Occipital lobe (tissue), 2 donors: ENCODE results near the gene RASAL3. TPM values are rescaled to one million over a fixed set of nuclear protein-coding genes. Genes with fewer than 3 reads are reported as not detected.

Experiments
- DNase-seq: peaks from one replicate; lab custom pipeline; 2025; lab: John Stamatoyannopoulos, UW
- total RNA-seq: library from RNA; depleted of rRNA; stranded (reverse); fragments of >200 nt; gene quantifications from one replicate; pipeline ENCODE4 v1.2.3, GENCODE V29; 2014

RASAL3 gene
- total RNA-seq, 1 donor from 2014 or later = 0.47 TPM

DNA sequence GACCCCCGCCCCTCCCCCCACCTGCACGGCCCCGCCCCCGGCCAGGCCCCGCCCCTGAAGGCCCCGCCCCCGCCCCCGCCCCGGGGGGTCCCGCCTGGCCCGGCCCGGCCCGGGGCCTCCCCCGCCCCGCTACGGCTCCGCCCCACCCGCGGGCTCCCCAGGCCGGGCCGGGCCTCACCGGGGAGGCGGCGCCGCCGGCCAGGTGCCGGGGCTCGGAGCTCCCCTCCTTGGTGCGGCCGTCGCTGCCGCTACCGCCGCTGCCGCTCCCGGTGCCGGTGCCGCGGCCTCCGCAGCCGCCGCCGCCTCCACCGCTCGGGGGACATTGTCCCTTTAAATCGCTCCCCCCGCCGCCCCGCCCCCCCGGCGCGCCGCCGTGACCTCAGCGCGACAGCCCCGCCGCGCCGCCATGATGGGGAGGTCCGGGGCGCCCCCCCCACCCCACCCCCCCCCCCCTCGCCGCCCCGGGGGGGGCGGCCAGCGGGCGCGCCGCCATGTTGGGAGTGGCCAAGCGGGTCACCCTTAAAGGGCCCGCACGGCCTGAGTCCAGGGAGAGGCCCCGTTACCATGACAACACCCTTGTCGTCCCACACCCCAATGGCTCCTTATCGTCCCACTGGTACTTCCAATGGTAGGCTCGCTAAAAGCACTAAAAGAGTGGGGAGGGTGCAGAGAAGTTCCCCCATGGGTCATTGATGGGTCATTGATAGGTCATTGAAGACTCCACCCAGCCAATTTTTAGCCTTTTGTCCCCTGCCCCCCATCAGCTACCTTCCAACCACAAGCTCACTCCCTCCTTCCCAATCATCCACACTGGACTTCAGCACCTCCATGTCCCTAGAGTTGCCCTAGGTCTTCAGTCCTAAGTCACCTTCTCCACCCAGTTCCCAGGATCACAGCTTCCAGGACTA, 14.5 kb downstream of the RASAL3 start, which contains the start of gene WIZ:
Gene WIZ, minus strand, starts transcription at position 337 of the 908 bp plus-strand sequence. CDS start 1,649 bp downstream, outside the sequence.
- DNase-seq = peak; percentile 68

DNA sequence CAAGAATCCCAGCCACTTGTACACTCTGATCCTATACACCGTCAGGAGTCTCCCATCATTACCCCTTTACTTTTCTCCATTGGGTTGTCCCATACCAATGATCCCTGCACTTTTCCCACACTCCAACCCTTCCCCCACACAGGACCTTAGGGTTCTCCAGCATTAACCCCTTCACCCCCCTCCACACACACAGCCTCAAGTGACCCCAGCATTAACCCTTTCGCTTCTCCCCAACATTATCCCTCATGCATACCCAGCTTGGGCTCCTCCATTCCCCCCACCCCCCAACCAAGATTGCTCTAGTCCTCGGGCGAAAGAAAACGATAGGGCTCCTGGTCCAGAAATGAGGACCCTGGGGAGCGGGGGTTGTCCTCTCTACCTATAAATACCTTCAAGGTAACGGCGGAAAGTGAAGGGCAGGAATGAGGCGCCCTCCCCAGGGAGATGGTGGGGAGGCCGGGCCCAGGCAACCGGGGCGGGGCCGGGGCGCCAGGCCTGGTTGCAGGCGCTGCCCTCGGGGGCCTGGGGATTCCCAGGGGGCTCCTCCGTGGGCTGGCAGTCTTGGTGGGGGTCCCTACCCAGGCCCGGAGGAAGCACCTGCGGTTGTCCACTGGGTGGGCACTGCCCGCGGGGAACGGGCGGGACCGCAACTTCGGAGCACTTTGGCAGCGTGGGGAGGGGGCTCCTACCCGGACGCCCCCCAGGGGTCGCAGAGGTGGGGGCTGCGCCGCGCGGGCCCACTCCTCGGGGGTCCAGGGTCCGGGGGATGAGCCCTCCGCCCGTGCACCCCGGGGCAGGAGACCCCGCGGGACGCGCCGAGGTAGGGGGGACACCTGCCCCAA, 15.3 kb downstream of the RASAL3 start:
- no peak for DNase-seq

DNA sequence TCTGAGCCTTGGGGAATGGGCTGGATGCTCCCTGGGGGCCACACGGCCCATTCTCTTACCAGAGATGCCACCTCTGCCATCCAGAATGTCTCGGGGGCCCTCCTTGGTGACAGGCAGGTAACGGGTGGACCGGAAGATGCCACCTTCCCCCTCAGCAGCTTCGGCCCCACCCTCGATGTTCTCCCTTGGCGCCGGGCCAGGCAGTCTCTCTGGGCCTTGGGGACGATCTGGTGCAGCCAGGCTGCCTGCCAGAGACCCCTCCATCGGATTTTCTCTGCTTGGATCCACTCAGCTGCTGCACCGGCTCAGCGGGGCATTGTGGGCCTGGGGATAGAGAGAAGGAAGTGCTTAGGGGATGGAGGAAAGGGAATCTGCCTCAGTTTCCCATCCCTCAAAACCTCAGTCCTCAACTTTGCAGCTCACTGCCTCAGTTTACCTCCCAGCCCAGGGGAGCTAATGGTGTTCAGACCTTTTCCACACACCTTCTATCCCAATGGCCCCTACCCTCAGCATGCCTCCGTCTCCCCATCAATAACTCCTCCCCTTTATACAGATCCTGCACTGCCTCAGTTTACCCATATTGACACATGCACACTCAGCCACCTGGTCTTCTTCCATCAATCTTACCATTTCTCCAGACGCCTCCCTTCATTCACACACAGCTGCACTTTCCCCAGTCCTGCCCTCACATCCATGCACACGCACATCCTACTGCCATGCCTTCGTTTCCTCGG, 16.1 kb downstream of the RASAL3 start:
- DNase-seq = no peak

DNA sequence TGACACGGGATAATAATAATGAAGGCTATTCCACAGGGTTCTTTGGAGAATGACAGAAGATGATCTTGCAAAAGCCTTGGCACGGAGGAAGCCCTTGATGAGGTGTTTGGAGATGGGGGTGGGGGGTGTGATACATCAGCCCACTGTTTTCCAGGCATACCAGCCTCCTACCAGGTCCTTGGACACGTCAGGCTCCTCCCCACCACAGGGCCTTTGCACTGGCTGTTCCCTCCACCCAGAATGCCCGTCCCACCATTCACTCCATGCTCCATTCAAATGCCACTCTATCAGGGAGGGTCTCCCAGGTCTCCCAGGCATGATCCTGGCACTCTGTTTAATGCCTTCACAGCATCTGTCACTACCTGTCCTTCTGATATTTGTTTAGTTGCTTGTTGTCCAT, 17.3 kb downstream of the RASAL3 start:
- DNase-seq = no peak

DNA sequence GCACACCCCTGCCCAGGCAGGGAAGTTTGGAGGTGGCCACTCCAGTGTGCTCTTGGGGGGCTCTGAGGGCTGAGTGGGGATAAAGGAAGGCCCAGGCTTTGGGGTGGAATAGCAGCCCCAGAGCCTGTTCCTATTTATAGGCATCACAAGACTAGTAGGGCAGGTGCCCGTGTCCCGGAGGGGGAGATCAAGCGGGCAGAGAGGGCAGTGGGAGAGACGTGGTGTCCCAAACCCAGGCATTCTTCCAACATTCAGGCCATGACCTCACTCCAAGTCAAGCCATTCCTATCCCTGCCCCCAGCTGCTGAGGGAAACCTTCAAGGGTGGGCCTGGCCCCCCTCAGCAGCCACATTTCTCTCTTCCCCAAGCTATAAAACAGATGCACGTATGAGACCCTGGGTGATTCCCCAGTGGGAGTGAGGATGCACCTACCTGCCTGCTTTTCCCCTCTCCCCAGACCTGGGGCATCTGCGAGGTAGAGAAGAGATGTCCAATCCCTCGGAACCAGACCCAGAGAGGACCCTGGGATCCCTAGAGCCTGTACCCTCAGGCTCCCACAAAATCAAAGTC, 18.5 kb downstream of the RASAL3 start:
- DNase-seq = no peak

DNA sequence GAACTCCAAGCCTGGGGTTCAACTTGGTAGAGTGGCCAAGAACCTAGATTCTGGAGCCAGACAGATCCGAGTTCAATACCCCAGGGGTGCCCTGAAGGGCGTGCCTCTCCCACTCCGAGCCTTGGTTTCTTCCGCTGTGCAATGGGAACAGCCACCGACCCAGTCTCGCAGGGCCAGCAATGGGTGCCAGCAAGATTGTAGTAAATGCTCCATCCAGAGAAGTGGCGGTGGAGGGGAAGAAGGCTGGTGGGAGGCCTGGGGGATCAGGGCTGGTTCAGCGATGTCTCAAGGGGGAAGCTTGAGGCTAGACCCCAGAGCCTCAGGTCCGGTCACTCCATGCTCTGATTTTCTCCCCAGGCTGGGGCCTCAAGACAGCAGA, 19.1 kb downstream of the RASAL3 start:
- no peak for DNase-seq

DNA sequence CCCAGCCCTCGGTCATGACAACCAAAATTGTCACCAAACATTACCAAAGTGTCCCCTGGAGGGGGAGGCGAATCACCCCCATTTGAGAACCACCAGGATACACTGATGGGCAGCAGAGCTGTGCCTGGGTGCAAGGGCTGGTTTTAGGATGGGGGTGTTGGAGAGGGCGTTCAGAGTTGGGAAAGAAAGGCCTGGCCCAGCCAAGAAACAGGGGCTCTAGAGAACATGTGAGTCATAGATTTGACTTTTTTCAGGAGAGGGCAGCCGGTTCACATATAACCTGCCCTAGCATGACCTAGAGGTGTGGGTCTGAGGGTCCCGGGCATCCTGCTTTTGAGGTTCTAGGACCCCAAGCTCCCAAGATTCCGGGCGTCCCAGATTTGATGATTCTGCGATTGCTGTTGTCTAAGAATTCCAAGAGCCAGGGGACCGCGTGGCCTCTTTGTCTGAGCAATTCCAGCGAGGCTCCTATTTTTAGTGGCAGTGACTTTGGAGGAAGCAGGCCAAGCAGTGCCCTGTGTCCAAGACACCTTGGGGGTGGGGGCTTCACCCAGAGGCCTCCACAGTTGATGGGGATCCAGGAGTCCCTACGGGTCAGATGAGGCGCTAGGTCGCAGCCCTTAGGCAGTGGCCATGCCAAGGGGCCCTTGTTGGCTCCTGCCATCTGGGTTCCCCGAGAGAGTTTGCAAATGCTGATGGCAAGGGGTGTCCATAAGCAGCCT, 19.7 kb downstream of the RASAL3 start:
- no peak for DNase-seq

DNA sequence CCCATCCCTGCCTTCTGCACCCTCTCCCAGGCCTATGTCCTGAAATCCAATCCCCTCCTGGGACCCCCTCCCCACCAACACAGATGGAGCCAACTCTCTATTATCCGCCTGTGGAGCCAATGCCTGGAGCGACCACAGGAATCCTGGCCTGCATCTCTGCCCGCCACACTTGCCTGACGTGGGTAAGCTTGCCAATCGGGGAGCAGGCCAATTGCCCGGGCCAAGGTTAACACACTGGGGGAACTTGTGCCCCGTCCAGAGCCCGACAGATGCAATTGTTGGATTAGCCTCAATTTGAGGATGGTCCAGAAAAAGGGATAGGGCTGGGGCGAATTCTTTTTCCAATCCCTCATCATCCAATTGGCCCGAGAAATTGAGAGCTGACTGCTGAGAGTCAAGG, 20.5 kb downstream of the RASAL3 start:
- DNase-seq = no peak

DNA sequence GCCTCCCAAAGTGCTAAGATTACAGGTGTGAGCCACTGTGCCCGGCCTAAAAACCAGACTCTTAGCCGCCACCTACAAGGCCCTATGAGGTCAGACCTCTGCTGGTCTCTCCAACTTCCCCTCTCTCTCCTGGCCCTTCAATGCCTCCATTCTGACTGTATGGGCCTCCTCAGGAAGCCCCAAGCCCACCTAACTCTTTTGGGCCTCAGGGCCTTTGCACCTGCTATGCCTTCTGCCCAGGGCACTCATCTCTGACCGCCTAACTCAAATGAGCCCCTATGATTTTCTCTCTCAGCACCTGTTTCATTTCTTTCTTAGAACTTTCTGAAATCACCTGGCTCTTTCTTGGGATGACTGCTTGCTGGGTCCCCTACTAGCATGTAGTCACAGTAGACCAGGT, 21.0 kb downstream of the RASAL3 start:
- no peak for DNase-seq

DNA sequence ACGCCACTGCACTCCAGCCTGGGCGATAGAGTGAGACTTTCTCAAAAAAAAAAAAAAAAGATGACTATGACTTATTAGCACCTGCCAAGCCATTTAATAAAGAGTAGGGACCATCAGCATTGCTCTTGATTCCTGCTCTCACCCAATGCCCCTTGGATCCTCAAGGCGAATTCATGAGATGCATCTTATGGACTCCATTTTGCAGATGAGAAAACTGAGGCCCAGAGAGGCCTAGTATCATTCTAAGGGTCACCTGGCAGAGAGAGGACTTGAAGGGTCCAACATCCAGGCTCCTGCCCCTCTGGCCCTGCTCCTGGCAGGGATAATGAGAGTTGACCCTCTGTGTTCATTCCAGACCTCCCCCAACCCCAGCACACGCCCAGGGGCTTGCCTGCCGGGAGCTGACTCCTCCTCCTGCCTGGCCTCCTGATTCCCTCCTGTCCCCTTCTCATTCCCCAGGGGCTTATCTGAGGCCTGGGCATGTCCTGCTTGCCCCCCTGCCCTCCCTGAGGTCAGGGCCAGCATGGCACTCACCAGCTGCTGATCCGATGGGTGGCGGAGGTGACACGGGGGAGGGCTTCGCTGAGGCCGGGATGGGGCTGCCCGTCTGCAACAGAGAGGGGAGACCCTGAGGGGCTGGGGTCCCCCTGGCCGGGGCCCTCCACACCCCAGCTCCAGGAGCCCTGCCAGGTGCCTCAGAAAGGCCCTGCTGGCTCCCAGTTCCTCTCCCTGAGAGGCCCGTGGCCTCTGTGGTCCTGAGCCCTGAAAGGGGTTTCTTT, 22.0 kb downstream of the RASAL3 start:
- DNase-seq = no peak

DNA sequence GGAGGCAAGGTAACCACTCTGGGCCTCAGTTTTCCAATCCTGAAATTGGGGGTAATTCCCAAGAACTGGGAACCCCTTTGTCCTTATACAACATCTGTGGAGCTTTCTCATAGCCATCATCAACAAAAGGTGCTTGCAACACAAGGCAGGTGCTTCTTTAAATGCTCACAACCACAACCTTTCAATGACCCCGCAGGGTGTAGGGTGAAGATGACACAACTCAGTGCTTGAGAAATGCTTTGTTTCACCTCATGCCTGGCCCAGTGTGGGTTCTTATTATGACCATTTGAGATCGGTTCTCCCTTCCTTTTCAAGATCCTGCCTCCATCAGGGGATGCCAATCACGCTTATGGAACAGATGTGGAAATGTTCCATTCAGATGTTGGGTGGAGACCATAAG, 23.0 kb downstream of the RASAL3 start:
- DNase-seq = no peak

DNA sequence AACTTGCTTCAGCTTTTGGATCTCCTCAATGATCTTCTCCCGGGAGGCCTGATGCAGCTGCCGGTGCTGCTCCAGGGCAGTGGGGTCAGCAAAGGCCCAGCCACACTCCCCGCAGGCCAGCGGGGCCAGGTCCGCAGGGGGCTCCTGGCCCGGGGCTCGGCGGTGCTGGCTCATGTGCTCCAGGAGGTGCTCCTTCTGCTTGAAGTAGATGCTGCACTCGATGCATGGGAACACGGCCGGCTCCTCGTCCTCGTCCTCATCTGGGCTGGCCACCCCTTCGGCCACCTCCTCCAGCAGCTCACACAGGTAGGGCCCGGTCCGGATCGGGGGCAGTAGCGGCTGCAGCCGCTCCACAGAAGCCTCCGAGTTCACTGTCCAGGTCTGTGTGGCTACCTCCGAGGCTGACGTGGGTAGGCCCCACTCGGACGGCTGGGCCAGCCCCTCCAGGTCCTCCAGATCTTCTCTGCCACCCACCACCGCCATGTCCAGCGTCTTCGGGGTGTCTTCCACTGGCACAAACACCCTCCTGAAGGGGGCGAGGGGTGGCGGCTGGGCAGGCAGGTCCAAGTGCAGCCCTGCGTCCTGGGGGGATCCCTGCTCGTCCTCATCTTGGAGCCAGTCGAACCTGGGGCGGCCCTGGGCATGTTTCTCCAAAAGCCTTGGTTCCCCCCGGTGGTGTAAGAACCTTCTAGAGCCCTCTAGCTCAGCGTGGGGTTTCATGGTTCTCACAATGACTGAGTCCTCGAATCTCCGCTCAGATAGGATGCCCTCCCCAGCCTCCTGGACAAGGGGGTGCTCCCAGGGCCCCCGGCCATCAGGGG, 24.3 kb downstream of the RASAL3 start:
- DNase-seq = no peak

DNA sequence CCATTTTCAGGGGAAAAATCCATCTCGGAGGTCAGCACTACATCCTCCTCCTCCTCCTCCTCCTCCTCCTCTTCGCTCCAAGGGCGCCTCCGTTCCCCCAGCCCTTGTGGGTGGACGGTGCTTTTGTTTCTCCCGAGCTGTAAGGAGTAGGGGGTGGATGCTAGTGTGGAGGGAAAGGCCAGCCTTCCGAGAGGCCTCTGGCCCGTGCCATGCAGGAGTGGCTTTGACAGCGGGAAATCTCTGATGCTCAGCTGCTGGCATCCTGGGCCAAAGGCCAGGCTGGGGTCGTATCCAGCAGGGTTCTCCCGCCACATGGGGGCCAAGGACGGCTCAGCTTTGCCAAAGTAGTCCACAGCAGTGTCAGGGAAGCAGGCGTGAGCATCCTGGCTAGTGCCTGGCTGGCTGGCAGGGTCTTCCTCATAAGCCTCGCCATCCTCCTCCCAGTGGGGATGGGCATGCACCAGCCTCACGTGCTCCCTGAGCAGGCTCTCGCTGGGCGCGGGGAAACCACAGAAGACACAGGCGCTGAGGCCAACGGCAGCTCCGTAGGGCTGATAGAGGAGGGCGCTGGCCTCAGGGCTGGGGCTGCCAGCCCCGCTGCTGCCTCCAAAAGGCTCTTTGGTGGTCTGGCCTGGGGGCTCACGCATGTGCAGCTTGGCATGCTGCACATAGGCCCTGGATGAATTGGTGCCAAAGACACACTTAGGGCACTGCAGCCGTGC, 25.1 kb downstream of the RASAL3 start:
- DNase-seq = no peak

DNA sequence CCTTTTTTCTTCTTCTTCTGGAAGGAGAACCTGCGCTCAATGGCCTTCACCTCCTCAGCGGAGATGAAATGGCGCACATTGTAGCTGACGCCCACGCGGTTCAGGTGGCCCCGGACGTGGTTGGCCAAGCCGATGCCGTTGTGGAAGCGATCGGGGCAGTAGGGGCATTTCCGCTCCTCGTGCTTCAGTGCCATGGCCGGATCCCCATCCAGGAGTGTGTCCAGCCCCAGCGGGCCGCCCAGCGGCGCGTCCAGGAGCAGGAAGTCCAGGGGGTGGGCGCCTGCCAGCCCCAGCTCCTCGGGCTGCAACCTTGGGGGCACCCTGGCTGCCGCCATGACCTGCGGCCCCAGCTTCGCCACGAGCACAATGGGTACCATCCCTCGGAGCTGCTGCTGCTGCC, 25.8 kb downstream of the RASAL3 start:
- DNase-seq = no peak

DNA sequence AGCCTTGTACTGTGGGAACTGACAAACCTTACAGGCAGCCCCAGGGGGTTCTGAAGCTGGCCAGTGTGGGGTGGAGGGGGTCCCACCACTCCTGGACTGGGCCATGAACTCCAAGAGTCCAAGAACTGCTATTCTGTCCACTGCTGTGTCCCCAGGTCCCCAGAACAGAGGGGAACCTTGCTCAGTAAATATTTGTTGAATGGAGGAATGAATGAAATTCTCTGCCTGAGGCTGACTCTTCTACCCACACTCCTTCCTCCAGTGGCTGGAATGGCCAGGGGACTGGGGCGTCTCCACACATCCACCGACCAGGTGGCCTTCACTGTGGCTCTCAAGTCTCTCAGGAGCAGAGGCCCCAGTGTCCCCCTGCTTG, 26.2 kb downstream of the RASAL3 start:
- no peak for DNase-seq

DNA sequence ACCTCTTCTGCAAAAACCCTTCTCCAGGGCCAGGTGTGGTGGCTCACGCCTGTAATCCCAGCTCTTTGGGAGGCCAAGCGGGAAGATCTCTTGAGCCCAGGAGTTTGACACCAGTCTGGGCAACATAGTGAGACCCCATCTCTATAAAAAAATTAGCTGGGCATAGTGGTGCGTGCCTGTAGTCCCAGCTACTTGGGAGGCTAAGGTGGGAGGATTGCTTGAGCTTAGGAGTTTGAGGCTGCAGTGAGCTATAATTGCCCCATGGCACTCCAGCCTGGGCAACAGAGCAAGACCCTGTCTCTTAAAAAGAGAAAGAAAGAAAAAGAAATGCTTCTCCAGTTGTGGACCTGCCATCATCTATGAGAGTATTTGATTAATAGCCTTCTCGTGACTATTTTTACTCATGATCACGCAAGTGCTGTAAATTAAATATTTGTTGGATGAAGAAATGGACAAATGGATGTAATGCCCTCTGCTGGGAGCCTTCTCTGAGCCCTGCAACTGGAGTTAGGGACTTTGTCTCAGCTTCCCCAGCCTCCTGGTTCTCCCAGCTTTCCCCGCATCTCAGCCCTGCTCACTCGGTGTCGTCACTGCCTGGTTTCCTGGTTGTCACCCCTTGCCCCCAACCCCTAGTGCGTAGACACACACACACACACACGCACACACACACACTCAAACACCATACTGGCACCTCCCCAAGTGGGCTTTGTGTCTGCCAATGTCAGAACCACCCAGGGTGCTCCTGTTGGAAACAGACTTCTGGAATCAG, 26.8 kb downstream of the RASAL3 start:
- DNase-seq = no peak

DNA sequence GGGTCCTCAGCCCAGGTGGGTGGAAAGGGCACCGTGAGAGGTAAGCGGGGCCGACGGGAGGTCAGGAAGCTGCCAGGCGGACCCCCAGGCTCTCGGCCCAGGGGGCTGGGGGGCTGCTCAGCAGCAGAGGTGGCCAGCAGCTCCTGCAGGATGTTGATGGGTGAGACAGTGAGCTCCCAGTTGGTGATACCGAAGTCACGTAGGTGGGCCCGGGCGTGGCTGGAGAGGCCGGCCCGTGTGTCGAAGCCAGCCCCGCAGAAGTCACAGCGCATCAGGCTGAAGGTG, 27.6 kb downstream of the RASAL3 start:
- no peak for DNase-seq
